HepG2 (cell line): ENCODE results near the gene CEP250. TPM values are rescaled to one million over a fixed set of nuclear protein-coding genes. Genes with fewer than 3 reads are reported as not detected.

Experiments used
- CREB1 ChIP-seq, 2 experiments: fragments of 450-650 bp in 1 of 2; IDR thresholded peaks; 2 replicates each; pipeline ENCODE4 v1.6.1; 2016 to 2017; ENCODE audit warnings: control low read depth in 1 of 2, mild to moderate bottlenecking in 1 of 2, missing compliant biosample characterization in 1 of 2, missing genetic modification characterization in 1 of 2
- IRF2 ChIP-seq: IDR thresholded peaks from 2 replicates; pipeline ENCODE4 v1.6.1; 2018; ENCODE audit warnings: missing genetic modification reagents, missing compliant biosample characterization
- MYC ChIP-seq: sonication (generic); formaldehyde crosslinking; IDR thresholded peaks from 2 replicates; pipeline ENCODE4 v1.9.0; 2021; ENCODE audit warnings: missing genetic modification reagents, borderline replicate concordance
- MYNN ChIP-seq: sonication (generic); formaldehyde crosslinking; IDR thresholded peaks from 2 replicates; pipeline ENCODE4 v1.4.0; 2020; ENCODE audit warnings: mild to moderate bottlenecking, low read depth, missing genetic modification reagents
- NFYC ChIP-seq: IDR thresholded peaks from 2 replicates; pipeline ENCODE4 v1.6.1; 2016; ENCODE audit warnings: missing genetic modification reagents, missing compliant biosample characterization
- SAP130 ChIP-seq: IDR thresholded peaks from 2 replicates; pipeline ENCODE4 v1.6.1; 2016; ENCODE audit warnings: low read depth
- TP53 ChIP-seq: sonication (generic); formaldehyde crosslinking; conservative IDR thresholded peaks from 2 replicates; pipeline ENCODE4 v1.4.0; 2020; ENCODE audit warnings: missing genetic modification reagents
- ZBTB42 ChIP-seq: sonication (generic); formaldehyde crosslinking; IDR thresholded peaks from 2 replicates; pipeline ENCODE4 v1.5.0; 2020; ENCODE audit warnings: mild to moderate bottlenecking, missing genetic modification reagents
- ZC3H4 ChIP-seq: sonication (generic); formaldehyde crosslinking; IDR thresholded peaks from 2 replicates; pipeline ENCODE4 v1.4.0; 2020; ENCODE audit warnings: missing genetic modification reagents, borderline replicate concordance
- ZFAT ChIP-seq: sonication (generic); formaldehyde crosslinking; conservative IDR thresholded peaks from 2 replicates; pipeline ENCODE4 v1.8.1; 2023; ENCODE audit warnings: missing genetic modification reagents, inconsistent platforms
- ZNF670 ChIP-seq: sonication (generic); formaldehyde crosslinking; IDR thresholded peaks from 2 replicates; pipeline ENCODE4 v1.8.0; 2022; ENCODE audit warnings: mild to moderate bottlenecking, missing genetic modification reagents, borderline replicate concordance
- ZNF879 ChIP-seq: sonication (generic); formaldehyde crosslinking; IDR thresholded peaks from 2 replicates; pipeline ENCODE4 v1.8.1; 2023; ENCODE audit warnings: missing genetic modification reagents
- polyA plus RNA-seq, 8 experiments: library from polyadenylated mRNA; depleted of rRNA in 3 of 8; stranded (reverse) in 7 of 8; unstranded in 1 of 8; fragments of >200 nt; fragmentation: Illumina TruSeq in 4 of 8; extraction: Trizol in 4 of 8; gene quantifications; 2 replicates each; pipeline versions ENCODE4 v1.2.1 to v1.2.3, GENCODE V29; 2011 to 2016; ENCODE audit warnings: low read depth in 4 of 8, missing spikeins in 1 of 8, mixed read lengths in 1 of 8; ENCODE audit not compliant: insufficient read depth in 1 of 8
- total RNA-seq, 5 experiments: library from RNA; depleted of rRNA; stranded (reverse); fragments of >200 nt; fragmentation: Illumina TruSeq; extraction: Trizol; gene quantifications; 2 replicates each; pipeline ENCODE4 v1.2.3, GENCODE V29; 2016; ENCODE audit warnings: low read depth in 1 of 5
- TF ChIP-seq, protein P1 (sequence below): sonication (generic); formaldehyde crosslinking; IDR thresholded peaks from 2 replicates; pipeline ENCODE4 v1.5.1; 2020; ENCODE audit warnings: mild to moderate bottlenecking, missing genetic modification reagents, moderate library complexity
- TF ChIP-seq, protein P2 (sequence below): sonication (generic); formaldehyde crosslinking; IDR thresholded peaks from 2 replicates; pipeline ENCODE4 v1.4.0; 2020; ENCODE audit warnings: mild to moderate bottlenecking, missing genetic modification reagents, borderline replicate concordance
- TF ChIP-seq, protein P3 (sequence below): sonication (generic); formaldehyde crosslinking; IDR thresholded peaks from 2 replicates; pipeline ENCODE4 v1.4.0; 2020; ENCODE audit warnings: missing genetic modification reagents
- TF ChIP-seq, protein P4 (sequence below): sonication (generic); formaldehyde crosslinking; conservative IDR thresholded peaks from 2 replicates; pipeline ENCODE4 v1.4.0; 2020; ENCODE audit warnings: missing genetic modification reagents
- TF ChIP-seq, protein P5 (sequence below): sonication (generic); formaldehyde crosslinking; IDR thresholded peaks from 2 replicates; pipeline ENCODE4 v1.5.0; 2020; ENCODE audit warnings: missing genetic modification reagents

The CEP250 gene
- total and polyA plus RNA-seq, 2 of the 13 experiments (the other 11 are each of a cell fraction or from before 2014, with no cell fraction given), result 28.8 to 55.3 TPM

DNA sequence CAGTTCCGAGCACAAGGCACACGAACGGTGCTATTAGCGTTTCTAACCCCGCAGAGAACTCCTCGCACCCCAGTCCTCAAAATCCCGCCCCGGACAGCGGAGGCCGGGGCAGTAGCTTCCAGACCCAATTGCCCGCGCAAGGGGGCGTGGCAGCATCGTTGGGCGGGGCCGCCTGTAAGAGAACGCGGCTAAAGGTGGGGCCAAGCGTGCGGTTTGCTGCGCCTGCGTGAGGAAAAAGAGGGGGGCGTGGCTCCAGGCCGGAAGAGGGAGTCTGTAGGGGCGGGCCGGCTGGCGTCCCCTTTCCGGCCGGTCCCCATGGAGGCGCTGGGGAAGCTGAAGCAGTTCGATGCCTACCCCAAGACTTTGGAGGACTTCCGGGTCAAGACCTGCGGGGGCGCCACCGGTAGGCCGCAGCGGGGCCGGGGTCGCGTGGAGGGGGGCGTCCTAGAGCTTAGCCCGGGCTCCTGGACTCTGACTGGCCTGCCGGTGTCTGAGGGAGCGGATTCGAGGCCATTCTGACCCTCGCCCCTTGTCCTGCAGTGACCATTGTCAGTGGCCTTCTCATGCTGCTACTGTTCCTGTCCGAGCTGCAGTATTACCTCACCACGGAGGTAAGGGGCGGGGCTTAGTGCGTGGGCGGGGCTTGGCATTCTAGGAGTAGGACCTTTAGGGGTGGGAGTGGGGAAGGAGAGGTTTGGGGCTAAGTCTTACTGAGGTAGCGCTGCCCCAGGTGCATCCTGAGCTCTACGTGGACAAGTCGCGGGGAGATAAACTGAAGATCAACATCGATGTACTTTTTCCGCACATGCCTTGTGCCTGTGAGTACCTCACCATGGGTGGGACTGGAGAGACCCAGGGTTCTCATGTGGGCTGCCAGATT, 86.6 kb downstream of the CEP250 start, which contains the start of gene ERGIC3 (continued):
- TF ChIP-seq ZNF879 (no peak), ZFAT (CRISPR knock-in tag) (no peak), NFYC (CRISPR knock-in tag) (peak; percentile 37; the same call in 1 of the 2 replicates), ZNF670 (CRISPR knock-in tag) (peak; percentile 76; the same call in 1 of the 2 replicates), MYC (CRISPR knock-in tag) (peak; percentile 61; the same call in 1 of the 2 replicates), TP53 (no peak), ZBTB42 (CRISPR knock-in tag) (peak; percentile 95), SAP130 (CRISPR knock-in tag) (peak; percentile 98), MYNN (CRISPR knock-in tag) (no peak), IRF2 (CRISPR knock-in tag) (peak; percentile 51), CREB1 (IDR thresholded peaks at IDR 0.05) (no peak; the same call in 1 of the 2 replicates), CREB1 (CRISPR knock-in tag; IDR thresholded peaks at IDR 0.05) (no peak), ZC3H4 (no peak)
- TF ChIP-seq, protein P1, sequence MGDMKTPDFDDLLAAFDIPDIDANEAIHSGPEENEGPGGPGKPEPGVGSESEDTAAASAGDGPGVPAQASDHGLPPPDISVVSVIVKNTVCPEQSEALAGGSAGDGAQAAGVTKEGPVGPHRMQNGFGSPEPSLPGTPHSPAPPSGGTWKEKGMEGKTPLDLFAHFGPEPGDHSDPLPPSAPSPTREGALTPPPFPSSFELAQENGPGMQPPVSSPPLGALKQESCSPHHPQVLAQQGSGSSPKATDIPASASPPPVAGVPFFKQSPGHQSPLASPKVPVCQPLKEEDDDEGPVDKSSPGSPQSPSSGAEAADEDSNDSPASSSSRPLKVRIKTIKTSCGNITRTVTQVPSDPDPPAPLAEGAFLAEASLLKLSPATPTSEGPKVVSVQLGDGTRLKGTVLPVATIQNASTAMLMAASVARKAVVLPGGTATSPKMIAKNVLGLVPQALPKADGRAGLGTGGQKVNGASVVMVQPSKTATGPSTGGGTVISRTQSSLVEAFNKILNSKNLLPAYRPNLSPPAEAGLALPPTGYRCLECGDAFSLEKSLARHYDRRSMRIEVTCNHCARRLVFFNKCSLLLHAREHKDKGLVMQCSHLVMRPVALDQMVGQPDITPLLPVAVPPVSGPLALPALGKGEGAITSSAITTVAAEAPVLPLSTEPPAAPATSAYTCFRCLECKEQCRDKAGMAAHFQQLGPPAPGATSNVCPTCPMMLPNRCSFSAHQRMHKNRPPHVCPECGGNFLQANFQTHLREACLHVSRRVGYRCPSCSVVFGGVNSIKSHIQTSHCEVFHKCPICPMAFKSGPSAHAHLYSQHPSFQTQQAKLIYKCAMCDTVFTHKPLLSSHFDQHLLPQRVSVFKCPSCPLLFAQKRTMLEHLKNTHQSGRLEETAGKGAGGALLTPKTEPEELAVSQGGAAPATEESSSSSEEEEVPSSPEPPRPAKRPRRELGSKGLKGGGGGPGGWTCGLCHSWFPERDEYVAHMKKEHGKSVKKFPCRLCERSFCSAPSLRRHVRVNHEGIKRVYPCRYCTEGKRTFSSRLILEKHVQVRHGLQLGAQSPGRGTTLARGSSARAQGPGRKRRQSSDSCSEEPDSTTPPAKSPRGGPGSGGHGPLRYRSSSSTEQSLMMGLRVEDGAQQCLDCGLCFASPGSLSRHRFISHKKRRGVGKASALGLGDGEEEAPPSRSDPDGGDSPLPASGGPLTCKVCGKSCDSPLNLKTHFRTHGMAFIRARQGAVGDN (CRISPR knock-in tag), result peak; percentile 99
- TF ChIP-seq, protein P2, sequence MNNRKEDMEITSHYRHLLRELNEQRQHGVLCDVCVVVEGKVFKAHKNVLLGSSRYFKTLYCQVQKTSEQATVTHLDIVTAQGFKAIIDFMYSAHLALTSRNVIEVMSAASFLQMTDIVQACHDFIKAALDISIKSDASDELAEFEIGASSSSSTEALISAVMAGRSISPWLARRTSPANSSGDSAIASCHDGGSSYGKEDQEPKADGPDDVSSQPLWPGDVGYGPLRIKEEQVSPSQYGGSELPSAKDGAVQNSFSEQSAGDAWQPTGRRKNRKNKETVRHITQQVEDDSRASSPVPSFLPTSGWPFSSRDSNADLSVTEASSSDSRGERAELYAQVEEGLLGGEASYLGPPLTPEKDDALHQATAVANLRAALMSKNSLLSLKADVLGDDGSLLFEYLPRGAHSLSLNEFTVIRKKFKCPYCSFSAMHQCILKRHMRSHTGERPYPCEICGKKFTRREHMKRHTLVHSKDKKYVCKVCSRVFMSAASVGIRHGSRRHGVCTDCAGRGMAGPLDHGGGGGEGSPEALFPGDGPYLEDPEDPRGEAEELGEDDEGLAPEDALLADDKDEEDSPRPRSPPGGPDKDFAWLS (CRISPR knock-in tag), result no peak
- TF ChIP-seq, protein P3, sequence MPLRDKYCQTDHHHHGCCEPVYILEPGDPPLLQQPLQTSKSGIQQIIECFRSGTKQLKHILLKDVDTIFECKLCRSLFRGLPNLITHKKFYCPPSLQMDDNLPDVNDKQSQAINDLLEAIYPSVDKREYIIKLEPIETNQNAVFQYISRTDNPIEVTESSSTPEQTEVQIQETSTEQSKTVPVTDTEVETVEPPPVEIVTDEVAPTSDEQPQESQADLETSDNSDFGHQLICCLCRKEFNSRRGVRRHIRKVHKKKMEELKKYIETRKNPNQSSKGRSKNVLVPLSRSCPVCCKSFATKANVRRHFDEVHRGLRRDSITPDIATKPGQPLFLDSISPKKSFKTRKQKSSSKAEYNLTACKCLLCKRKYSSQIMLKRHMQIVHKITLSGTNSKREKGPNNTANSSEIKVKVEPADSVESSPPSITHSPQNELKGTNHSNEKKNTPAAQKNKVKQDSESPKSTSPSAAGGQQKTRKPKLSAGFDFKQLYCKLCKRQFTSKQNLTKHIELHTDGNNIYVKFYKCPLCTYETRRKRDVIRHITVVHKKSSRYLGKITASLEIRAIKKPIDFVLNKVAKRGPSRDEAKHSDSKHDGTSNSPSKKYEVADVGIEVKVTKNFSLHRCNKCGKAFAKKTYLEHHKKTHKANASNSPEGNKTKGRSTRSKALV (CRISPR knock-in tag), result no peak
- TF ChIP-seq, protein P4, sequence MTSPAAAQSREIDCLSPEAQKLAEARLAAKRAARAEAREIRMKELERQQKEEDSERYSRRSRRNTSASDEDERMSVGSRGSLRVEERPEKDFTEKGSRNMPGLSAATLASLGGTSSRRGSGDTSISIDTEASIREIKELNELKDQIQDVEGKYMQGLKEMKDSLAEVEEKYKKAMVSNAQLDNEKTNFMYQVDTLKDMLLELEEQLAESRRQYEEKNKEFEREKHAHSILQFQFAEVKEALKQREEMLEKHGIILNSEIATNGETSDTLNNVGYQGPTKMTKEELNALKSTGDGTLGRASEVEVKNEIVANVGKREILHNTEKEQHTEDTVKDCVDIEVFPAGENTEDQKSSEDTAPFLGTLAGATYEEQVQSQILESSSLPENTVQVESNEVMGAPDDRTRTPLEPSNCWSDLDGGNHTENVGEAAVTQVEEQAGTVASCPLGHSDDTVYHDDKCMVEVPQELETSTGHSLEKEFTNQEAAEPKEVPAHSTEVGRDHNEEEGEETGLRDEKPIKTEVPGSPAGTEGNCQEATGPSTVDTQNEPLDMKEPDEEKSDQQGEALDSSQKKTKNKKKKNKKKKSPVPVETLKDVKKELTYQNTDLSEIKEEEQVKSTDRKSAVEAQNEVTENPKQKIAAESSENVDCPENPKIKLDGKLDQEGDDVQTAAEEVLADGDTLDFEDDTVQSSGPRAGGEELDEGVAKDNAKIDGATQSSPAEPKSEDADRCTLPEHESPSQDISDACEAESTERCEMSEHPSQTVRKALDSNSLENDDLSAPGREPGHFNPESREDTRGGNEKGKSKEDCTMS (CRISPR knock-in tag), result no peak
- TF ChIP-seq, protein P5, sequence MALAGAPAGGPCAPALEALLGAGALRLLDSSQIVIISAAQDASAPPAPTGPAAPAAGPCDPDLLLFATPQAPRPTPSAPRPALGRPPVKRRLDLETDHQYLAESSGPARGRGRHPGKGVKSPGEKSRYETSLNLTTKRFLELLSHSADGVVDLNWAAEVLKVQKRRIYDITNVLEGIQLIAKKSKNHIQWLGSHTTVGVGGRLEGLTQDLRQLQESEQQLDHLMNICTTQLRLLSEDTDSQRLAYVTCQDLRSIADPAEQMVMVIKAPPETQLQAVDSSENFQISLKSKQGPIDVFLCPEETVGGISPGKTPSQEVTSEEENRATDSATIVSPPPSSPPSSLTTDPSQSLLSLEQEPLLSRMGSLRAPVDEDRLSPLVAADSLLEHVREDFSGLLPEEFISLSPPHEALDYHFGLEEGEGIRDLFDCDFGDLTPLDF (CRISPR knock-in tag), result peak; percentile 91
